Smooth muscle cell of trachea (primary cell): ENCODE results near the gene MAPK8. TPM values are rescaled to one million over a fixed set of nuclear protein-coding genes. Genes with fewer than 3 reads are reported as not detected.

Experiments
- total RNA-seq: library from RNA; depleted of rRNA; stranded (reverse); fragments of >200 nt; gene quantifications from 2 replicates; pipeline ENCODE4 v1.2.1, GENCODE V29; 2014

Gene MAPK8
- total RNA-seq = 44.2 and 54.0 TPM in 2 replicates

DNA sequence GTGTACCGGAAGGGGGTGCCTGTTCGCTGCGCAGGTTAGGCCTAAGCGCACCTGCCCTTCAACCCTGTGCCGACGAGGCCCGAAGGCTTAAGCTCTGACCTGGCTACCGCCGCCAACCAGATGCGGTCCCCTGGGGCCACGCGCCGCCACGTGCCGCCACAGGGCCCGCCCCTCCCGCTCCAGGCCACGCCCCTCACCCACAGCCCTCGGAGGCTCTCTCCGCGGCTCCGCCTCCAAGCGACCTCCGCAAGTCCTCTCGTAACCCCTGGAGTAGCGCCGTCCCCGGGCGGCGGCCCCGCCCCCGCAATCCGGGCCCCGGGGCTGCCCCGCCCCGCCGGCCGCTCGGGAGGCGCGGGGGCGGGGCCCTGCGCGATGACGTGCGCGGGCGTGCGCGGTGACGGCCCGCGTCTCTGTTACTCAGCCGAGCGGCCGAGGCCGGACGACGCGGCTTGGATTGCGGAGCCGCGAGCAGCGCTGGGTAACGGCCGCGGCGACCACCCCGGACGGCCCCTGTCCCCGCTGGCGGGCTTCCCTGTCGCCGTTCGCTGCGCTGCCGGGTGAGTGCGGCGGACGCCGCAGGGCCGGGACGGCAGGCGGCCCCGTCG is at the start of gene MAPK8:
TSS of gene MAPK8 (plus strand) at position 413 of the 605 bp plus-strand sequence. CDS start 94,984 bp downstream, outside the sequence.

DNA sequence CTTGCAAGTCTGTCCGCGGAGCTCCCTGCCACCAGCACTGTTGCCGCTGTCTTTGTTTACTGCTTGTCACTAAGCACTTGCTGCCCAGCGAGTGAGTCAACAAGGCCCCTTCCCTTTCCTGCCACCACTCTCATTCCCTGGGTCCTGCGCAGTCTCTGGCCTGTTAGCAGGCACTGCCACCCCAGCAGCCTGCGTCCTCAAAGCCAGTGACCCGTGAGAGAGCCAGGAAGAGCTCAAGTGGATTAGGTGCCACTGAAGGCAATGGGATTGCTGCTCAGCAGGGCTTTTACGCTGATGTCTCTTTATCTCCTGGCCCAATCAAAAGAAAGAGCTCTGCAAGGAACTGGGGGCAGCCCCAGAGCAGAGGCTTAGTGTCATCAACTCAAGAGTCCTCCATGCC is 31.8 kb upstream of the MAPK8 start, which contains the start of gene FRMPD2:
TSS of gene FRMPD2 (minus strand) at position 61 of the 400 bp plus-strand sequence. CDS start 129 bp downstream, outside the sequence.

Other genes starting within 250 kb of the MAPK8 start
- not detected in 2 replicates for gene FRMPD2, start 32.0 kb upstream of the MAPK8 start, total RNA-seq